OCI-LY7 (cell line): ENCODE results near the gene ESD.
"Not testable (repeated sequence)": the region's sequence is repeated elsewhere in the genome, so short reads cannot be mapped to it uniquely, and the experiment has no call there.

Experiments
- EZH2phosphoT487 ChIP-seq: fragments of 200-600 bp; sonication (generic); IDR thresholded peaks from 2 replicates; pipeline ENCODE4 v1.6.1; 2018; ENCODE audit warnings: low read depth, borderline replicate concordance, mild to moderate bottlenecking, mixed run types, antibody characterized with exemption, low read length, moderate library complexity, mixed read lengths
- TF ChIP-seq, protein P1 (sequence below): fragments of 200-600 bp; sonication (generic); conservative IDR thresholded peaks from 2 replicates; pipeline ENCODE4 v1.5.1; 2014; ENCODE audit warnings: mild to moderate bottlenecking, antibody characterized with exemption, low read length, moderate library complexity, mixed read lengths

- TF ChIP-seq, protein P1, sequence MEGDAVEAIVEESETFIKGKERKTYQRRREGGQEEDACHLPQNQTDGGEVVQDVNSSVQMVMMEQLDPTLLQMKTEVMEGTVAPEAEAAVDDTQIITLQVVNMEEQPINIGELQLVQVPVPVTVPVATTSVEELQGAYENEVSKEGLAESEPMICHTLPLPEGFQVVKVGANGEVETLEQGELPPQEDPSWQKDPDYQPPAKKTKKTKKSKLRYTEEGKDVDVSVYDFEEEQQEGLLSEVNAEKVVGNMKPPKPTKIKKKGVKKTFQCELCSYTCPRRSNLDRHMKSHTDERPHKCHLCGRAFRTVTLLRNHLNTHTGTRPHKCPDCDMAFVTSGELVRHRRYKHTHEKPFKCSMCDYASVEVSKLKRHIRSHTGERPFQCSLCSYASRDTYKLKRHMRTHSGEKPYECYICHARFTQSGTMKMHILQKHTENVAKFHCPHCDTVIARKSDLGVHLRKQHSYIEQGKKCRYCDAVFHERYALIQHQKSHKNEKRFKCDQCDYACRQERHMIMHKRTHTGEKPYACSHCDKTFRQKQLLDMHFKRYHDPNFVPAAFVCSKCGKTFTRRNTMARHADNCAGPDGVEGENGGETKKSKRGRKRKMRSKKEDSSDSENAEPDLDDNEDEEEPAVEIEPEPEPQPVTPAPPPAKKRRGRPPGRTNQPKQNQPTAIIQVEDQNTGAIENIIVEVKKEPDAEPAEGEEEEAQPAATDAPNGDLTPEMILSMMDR = not testable (repeated sequence)
- not testable (repeated sequence) for TF ChIP-seq EZH2phosphoT487
Observed at GRCh38 chr13:46804921-46805320, 8.0 kb upstream of the ESD start.
